Stimulated activated CD4-positive, alpha-beta T cell treated with anti-CD3 and anti-CD28 coated beads, Interleukin-12 subunit alpha, Interleukin-12 subunit beta, amount 100 ng/mL, for 48 hours (primary cell): ENCODE data around the gene CAMSAP1.

Experiments
- DNase-seq, 3 donors: peaks; one replicate each; pipeline ENCODE4 v3.0.0-alpha.2; 2020; ENCODE audit warnings: low read depth in 2 of 3, low spot score in 1 of 3

CAMSAP1 gene

GRCh38 chr9:135762921-135763320 lies 144.4 kb downstream of the CAMSAP1 start:
- no peak for DNase-seq

- DNase-seq = no peak
Measured at GRCh38 chr9:135761845-135762168, 145.5 kb downstream of the CAMSAP1 start.

GRCh38 chr9:135761150-135761844 lies 146.0 kb downstream of the CAMSAP1 start:
- DNase-seq = no peak

- no peak for DNase-seq
Measured at GRCh38 chr9:135760465-135760864, 146.9 kb downstream of the CAMSAP1 start.

GRCh38 chr9:135759676-135760300 lies 147.6 kb downstream of the CAMSAP1 start:
- DNase-seq = no peak

GRCh38 chr9:135758870-135759269 lies 148.5 kb downstream of the CAMSAP1 start:
- DNase-seq = no peak
